GM13977 (cell line): Measurements from ENCODE around the gene ITPRIP.

Experiments used
- DNase-seq: peaks from one replicate; pipeline ENCODE4 v3.0.0; 2012; ENCODE audit warnings: low spot score
- in situ Hi-C: fragments of 300-500 bp; cut with MboI; formaldehyde crosslinking; loops from one replicate; pipeline ENCODE4 v1.12.0; 2022; ENCODE audit warnings: low sequenced_read_pairs, low pct_unique_long_range_greater_than_20kb, mixed read lengths, inconsistent platforms; ENCODE audit not compliant: unreplicated experiment
- TF ChIP-seq, protein P1 (sequence below): IDR thresholded peaks from 2 replicates; pipeline ENCODE4 v1.5.1; 2012; ENCODE audit warnings: mild to moderate bottlenecking, control low read depth; ENCODE audit not compliant: insufficient read depth; ENCODE audit errors: extremely low read depth, missing control alignments

Gene ITPRIP

GRCh38 chr10:104273899-104274575 lies 64.2 kb downstream of the ITPRIP start:
- TF ChIP-seq, protein P1, sequence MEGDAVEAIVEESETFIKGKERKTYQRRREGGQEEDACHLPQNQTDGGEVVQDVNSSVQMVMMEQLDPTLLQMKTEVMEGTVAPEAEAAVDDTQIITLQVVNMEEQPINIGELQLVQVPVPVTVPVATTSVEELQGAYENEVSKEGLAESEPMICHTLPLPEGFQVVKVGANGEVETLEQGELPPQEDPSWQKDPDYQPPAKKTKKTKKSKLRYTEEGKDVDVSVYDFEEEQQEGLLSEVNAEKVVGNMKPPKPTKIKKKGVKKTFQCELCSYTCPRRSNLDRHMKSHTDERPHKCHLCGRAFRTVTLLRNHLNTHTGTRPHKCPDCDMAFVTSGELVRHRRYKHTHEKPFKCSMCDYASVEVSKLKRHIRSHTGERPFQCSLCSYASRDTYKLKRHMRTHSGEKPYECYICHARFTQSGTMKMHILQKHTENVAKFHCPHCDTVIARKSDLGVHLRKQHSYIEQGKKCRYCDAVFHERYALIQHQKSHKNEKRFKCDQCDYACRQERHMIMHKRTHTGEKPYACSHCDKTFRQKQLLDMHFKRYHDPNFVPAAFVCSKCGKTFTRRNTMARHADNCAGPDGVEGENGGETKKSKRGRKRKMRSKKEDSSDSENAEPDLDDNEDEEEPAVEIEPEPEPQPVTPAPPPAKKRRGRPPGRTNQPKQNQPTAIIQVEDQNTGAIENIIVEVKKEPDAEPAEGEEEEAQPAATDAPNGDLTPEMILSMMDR, result no peak
- in situ Hi-C loops, result no loop called here
- DNase-seq, result no peak

- no peak for DNase-seq
- TF ChIP-seq, protein P1, result no peak
- in situ Hi-C loops, result no loop called here
Measured at GRCh38 chr10:104273286-104273685, 65.0 kb downstream of the ITPRIP start.

DNA sequence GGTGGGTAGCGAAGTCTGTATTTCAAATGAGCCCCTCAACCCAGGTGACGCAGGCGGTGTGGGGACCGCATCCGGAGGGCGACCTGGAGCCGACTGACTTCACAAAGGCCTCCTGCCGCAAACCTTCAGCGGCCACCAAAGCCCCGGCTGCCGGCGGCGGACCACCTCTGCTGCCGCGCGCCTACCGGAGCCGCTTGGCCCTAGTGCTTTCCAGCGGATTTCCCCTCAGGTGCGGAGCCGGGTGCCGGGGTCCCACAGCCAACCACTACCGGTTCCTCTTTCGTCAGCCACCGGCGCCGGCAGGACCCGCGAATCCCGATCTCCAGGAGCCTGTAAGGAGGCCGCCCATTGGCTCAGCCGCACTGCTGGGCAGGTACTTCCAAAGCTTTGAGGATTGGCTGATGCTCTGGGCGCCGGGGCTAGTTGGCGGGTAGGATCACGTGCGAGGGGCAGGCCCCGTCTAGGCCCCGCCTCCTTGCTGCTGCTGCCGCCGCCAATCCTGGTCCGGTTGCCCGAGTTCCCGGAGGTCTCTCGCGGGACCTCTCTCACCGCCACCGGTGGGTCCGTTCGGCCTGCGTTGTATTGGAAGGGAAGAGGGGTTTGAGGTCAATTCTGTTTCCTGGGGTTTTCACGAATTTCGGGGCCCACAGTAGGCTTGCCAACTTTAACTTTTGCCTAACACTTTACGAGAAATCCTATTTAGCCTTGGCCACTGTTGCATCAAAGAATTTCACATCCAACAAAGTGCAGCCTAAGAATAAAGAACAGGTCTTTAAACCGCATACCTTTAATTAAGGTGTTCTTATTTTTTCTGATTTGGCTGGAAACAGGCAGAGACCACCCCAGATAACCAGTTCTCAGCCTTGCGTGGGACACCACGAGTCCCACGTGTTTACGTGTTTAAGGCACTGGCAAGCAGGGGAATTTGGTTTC lies 69.3 kb downstream of the ITPRIP start, which contains the start of gene GSTO2:
GSTO2 (plus strand) TSS at position 472 of the 933 bp plus-strand sequence. CDS start 5,732 bp downstream, outside the sequence.
- DNase-seq, result peak; percentile 99
- in situ Hi-C loops, result no loop called here
- TF ChIP-seq, protein P1, result no peak

DNA sequence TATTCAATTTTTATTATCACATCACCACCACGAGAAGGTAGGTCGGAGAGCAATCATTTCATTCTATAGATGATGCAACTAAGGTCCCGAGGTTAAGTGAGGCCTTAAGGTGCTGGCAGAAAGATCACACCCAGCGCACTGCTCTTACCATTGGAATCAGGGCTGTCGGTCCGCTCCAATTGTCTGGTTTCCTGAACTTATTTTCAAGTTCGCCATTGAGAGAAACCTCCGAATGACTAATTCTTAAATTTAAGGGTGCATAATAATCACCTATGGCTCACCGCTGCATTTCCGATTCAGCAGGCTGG lies 69.9 kb downstream of the ITPRIP start:
- in situ Hi-C loops, result no loop called here
- TF ChIP-seq, protein P1, result no peak
- DNase-seq, result no peak

GRCh38 chr10:104267721-104268404 lies 70.4 kb downstream of the ITPRIP start:
- in situ Hi-C loops, result no loop called here
- DNase-seq, result no peak
- TF ChIP-seq, protein P1, result no peak

GRCh38 chr10:104264783-104265182 lies 73.5 kb downstream of the ITPRIP start:
- TF ChIP-seq, protein P1, result no peak
- no peak for DNase-seq
- in situ Hi-C loops, result no loop called here
